Measurements from ENCODE around the gene LRRFIP1.

The LRRFIP1 gene

GRCh38 chr2:237616734-237617586, 10.4 kb upstream of the LRRFIP1 start:
- DNase-seq (ENCODE audit: low read depth): no peak

DNA sequence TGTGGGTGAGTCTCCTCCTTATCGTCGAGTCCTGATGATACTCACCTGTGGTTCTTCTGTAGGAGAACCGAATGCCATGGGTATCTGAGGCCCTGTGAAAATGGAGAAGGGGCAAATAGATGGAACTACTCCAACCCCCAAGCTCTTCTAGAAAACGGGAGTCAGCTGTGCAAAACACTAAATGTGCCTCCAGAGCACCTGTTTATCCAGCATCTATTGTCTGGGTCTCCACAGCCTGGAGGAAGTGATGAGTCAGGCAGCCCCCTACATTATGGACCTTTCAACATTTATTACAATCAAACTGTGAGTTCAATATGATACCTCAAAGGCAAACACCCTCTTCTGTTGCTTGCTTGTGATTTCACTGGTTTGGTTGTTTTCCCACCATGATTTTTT, 9.8 kb upstream of the LRRFIP1 start:
- DNase-seq (ENCODE audit: low read depth): no peak

GRCh38 chr2:237618449-237618848, 8.9 kb upstream of the LRRFIP1 start:
- DNase-seq (ENCODE audit: low read depth): no peak

- DNase-seq (ENCODE audit: low read depth): no peak
These were observed 3.7 kb upstream of the LRRFIP1 start for GRCh38 chr2:237623428-237624403.

GRCh38 chr2:237624565-237624964, 2.8 kb upstream of the LRRFIP1 start:
- no peak for DNase-seq (ENCODE audit: low read depth)

- DNase-seq (ENCODE audit: low read depth): no peak
These were observed 2.1 kb upstream of the LRRFIP1 start for GRCh38 chr2:237625216-237625705.

GRCh38 chr2:237625777-237626176, 1.6 kb upstream of the LRRFIP1 start:
- DNase-seq (ENCODE audit: low read depth): no peak

GRCh38 chr2:237626813-237627440, 460 bp upstream of the LRRFIP1 start:
- DNase-seq (ENCODE audit: low read depth): no peak

DNA sequence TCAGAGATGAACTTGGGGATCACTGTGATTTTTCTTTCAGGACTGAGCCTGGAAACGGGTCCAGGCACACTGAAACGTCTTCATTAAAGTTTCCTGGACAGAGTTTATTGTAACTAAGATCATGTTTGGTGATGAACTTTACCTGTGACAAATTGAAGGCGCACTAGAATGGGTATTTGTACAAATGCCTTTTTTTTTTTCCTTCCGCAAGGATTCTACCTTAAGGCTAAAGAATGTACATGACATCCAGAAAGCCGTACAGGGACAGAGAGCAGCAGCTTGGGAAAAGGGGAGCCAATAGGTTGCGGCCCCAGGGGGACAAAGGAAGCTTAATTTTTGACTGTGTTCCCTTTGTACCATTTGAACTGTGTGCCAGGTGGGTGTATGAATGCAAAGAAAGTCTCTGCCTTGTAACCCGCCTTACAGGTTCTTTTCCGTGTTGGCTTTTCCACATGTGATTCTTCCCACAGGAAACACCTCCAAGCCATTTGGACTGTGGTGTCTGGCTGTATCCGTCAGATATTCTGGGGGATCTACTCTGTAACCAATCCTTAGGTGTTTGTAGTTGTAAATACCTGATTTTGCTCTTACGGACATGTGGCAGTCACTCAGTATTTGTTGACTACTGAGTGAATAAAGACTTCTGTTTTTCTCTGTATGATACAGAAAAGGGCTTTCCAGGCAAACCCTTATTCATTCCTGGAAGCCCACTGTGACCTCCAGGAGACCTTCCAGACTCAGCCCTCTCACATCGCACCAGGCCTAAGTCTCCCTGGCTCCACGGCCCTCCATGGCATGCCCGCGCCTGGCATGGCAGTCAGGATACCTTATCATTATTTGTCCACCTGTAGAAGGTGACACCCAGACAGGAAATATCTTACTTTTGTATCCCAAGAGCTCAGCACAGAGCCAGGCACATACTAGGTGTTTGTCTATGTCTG, 1.1 kb downstream of the LRRFIP1 start:
- DNase-seq (ENCODE audit: low read depth): no peak

DNA sequence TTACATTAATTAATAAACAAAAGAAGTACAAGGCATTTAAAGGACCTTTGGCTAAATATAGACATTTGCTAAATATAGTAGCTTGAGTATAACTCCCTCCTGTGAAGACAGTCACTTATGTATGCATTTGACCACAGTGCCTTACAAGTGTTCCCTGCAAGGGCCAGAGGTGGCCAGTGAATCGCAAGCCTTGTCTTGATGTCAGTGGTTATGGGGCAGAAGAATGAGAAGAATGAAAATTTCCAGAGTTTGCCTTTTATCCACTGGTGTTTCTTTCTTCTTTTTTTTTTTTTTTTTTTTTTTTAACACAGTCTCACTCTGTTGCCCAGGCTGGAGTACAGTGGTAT, 1.8 kb downstream of the LRRFIP1 start:
- no peak for DNase-seq (ENCODE audit: low read depth)

- no peak for DNase-seq (ENCODE audit: low read depth)
These were observed 2.4 kb downstream of the LRRFIP1 start for GRCh38 chr2:237629739-237630138.

GRCh38 chr2:237630216-237631000, 3.0 kb downstream of the LRRFIP1 start:
- DNase-seq (ENCODE audit: low read depth): no peak

- DNase-seq (ENCODE audit: low read depth): no peak
These were observed 3.8 kb downstream of the LRRFIP1 start for GRCh38 chr2:237631007-237631785.

DNA sequence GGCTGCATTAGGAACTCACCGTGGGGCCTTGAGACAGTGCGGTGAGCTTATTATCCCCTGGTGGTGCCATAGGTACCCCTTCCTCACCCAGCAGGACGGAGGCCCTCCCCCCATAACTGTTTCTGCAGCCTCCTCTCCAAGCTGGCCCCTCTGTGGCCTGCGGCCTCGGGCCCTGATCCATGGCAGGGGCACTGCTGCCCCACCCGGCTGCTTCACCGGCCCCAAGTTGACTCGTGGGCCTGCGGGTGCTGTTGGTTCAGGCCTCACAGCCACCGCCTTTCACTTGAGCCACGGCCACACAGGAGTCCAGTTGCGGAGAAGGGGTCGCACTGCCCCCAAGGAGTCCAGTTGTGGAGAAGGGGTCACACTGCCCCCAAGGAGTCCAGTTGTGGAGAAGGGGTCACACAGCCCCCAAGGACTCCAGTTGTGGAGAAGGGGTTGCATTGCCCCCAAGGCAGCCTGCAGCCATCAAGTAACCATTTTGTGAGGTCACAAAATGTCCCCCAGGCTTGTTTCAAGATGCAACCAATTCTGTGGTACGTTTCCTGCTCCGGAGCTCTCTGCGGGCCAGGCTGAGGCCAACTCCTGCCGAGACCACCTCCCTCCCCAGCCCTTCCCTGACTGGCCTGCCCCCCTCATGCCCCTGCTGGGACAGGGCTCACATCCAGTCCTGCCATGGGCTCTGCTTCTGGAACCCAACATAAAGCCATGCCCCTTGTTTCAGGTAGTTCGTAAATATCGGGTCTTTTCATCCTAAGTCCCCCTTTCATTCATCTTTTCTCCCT, 4.6 kb downstream of the LRRFIP1 start:
- no peak for DNase-seq (ENCODE audit: low read depth)

DNA sequence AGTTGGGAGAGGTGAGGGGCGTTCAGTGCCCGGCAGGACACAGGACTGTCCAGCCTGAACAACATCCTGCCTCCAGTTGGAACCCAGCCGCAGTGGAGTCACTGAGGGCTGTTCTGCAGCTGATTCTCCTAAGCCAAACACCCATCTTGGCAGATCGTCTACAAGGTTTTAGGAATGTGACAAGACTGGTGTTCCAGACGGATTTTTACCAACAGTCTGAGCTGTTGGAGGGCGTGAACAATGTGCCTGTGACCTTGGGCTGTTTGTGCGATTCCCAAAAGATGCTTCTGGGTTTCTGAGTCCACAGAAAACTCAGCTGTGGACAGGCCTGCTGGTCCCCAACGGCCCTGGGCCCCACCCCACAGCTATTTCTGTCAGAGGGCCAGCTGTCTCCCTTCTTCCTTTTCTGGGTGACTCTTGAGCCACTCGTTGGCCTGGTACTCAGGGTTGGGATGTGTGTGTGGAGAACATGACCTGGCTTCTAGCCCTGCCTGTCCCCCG, 5.7 kb downstream of the LRRFIP1 start:
- no peak for DNase-seq (ENCODE audit: low read depth)

DNA sequence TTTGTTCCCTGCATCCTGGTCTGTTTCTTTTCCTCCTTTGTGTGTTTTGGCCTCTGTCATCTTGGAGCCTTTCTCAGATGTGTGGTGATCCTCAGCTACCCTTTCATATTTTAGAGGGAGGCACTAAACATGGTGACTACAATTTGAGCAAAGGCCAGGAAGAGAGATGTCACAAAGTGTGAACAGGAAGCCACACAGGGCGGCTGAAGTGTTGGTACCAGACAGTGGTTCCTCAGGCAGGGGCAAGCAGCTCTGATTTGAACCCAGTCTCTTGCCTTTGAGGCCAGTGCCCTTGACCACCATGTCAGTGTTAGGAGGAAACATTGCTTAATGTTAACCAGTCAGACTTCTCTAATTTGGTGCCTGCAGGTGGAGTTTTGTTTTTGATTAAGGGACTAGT, 9.2 kb downstream of the LRRFIP1 start:
- DNase-seq (ENCODE audit: low read depth): no peak

- no peak for DNase-seq (ENCODE audit: low read depth)
These were observed 10.2 kb downstream of the LRRFIP1 start for GRCh38 chr2:237637429-237638135.

DNA sequence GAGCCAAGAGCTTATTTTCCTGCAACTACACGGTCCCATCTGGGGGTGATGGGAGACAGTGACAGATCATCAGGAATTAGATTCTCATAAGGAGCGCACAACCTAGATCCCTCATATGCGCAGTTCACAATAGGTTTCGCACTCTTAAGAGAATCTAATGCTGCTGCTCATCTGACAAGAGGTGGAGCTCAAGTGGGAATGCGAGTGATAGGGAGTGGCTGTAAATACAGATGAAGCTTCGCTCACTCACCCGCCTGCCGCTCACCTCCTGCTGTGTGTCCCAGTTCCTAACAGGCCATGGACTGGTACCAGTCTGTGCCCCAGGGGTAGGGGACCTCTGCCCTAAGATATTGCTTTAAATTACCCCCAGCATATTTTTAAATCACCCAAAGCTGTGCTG, 10.8 kb downstream of the LRRFIP1 start:
- no peak for DNase-seq (ENCODE audit: low read depth)
